ENCODE results near the gene EID1.

GRCh38 chr15:48866141-48866563, 11.8 kb upstream of the EID1 start:
- no peak for TF ChIP-seq CTCF (conservative IDR thresholded peaks at IDR 0.05; ENCODE audit: low read depth, low read length)
- no peak for TF ChIP-seq EZH2 (IDR thresholded peaks at IDR 0.05; ENCODE audit: borderline replicate concordance, low read depth, low read length, poor library complexity, severe bottlenecking)

All from A673 (cell line).